Glomerular visceral epithelial cell (primary cell): ENCODE results near the gene NAAA.
"Not testable (repeated sequence)": the region's sequence is repeated elsewhere in the genome, so short reads cannot be mapped to it uniquely, and the experiment has no call there.

ENCODE experiments used
- DNase-seq: peaks from one replicate; pipeline ENCODE4 v3.0.0-alpha.2; 2016; ENCODE audit errors: extremely low spot score

NAAA gene

GRCh38 chr4:75919920-75920319 is 20.9 kb downstream of the NAAA start:
- DNase-seq, result no peak

- peak; percentile 59 for DNase-seq
These were observed 24.6 kb downstream of the NAAA start for GRCh38 chr4:75916091-75916661.

- no peak for DNase-seq
These were observed 27.8 kb downstream of the NAAA start for GRCh38 chr4:75912968-75913367.

GRCh38 chr4:75910831-75911230 is 30.0 kb downstream of the NAAA start:
- DNase-seq, result not testable (repeated sequence)

- DNase-seq, result no peak
These were observed 31.4 kb downstream of the NAAA start for GRCh38 chr4:75909405-75909804.

- no peak for DNase-seq
These were observed 32.3 kb downstream of the NAAA start for GRCh38 chr4:75908555-75908954.

GRCh38 chr4:75907966-75908365 is 32.8 kb downstream of the NAAA start:
- DNase-seq, result no peak

- DNase-seq, result no peak
These were observed 36.7 kb downstream of the NAAA start for GRCh38 chr4:75904076-75904475.

- no peak for DNase-seq
These were observed 38.5 kb downstream of the NAAA start, which contains the start of gene PPEF2 for GRCh38 chr4:75902352-75902751. TSS of gene PPEF2 (minus strand) at chr4:75902452. CDS start at chr4:75896325, 6,127 bp downstream.

- no peak for DNase-seq
These were observed 42.3 kb downstream of the NAAA start for GRCh38 chr4:75898536-75898935.

GRCh38 chr4:75895744-75896314 is 45.0 kb downstream of the NAAA start:
- peak; percentile 42 for DNase-seq

GRCh38 chr4:75892508-75892907 is 48.3 kb downstream of the NAAA start:
- no peak for DNase-seq

GRCh38 chr4:75891611-75892010 is 49.2 kb downstream of the NAAA start:
- no peak for DNase-seq

GRCh38 chr4:75889537-75890199 is 51.1 kb downstream of the NAAA start:
- DNase-seq, result no peak

- DNase-seq, result no peak
These were observed 54.7 kb downstream of the NAAA start for GRCh38 chr4:75886104-75886503.

GRCh38 chr4:75881476-75881875 is 59.3 kb downstream of the NAAA start:
- DNase-seq, result no peak

- no peak for DNase-seq
These were observed 60.5 kb downstream of the NAAA start for GRCh38 chr4:75880278-75880677.

- no peak for DNase-seq
These were observed 62.5 kb downstream of the NAAA start for GRCh38 chr4:75878246-75878756.

GRCh38 chr4:75876218-75876617 is 64.6 kb downstream of the NAAA start:
- DNase-seq, result no peak

GRCh38 chr4:75869100-75869499 is 71.7 kb downstream of the NAAA start:
- no peak for DNase-seq

- DNase-seq, result no peak
These were observed 73.7 kb downstream of the NAAA start for GRCh38 chr4:75867130-75867529.
